ENCODE measurements around the gene KCNMB1. TPM values are rescaled to one million over a fixed set of nuclear protein-coding genes. Genes with fewer than 3 reads are reported as not detected.

The KCNMB1 gene
- polyA plus RNA-seq, 1 donor from 2014 or later = not detected

DNA sequence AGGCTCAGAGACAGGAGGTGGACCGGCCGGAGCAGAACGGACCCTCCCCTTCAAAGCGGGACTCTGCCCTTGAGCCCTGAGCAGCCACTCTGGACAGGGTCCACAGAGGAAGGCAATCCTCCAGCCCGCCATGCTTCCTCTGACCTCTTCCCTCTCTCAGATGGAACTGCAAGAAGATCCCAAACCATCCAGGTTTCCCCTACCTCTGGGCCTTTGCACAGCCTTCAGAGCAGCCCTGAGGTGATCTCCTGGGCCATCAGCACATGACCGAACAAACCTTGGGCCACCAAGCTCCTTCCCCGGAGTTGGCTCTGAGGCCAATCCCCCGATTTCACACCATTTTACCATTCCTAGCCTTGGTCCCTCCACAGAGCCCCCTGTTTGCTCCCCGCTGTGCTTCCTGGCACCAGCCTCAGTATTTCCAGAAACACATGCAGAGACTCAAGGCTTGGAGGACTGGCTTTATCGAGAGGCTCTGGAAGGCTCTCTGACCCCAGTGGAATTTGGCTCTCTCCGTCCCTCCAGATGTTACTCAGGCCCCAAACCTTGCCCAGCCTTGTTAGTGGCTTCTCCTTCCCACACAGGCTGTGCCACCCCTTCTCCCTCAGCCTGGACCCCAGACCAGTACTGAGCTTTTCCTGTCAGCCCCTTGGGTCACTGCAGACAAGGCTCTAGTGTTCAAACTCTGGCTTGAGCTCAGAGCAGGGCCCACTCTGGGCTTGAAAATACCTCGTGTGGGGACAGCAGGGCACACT, 48.6 kb upstream of the KCNMB1 start:
- no peaks in the 10 kb centered on the region for H3K36me3 ChIP-seq (ENCODE audit: insufficient read depth, low read length)
- no peak for TF ChIP-seq TAF1 (IDR thresholded peaks at IDR 0.05; ENCODE audit: low read depth)
- TF ChIP-seq POLR2AphosphoS5 (IDR thresholded peaks at IDR 0.05) = no peak
- TF ChIP-seq MXI1 (conservative IDR thresholded peaks at IDR 0.05; ENCODE audit: poor library complexity, severe bottlenecking) = no peak
- no peak for TF ChIP-seq SMC3 (conservative IDR thresholded peaks at IDR 0.05; ENCODE audit: poor library complexity)
- no peak for TF ChIP-seq EZH2 (IDR thresholded peaks at IDR 0.05; ENCODE audit: borderline replicate concordance, insufficient read depth, low read length, poor library complexity, severe bottlenecking)
- TF ChIP-seq, protein P1, sequence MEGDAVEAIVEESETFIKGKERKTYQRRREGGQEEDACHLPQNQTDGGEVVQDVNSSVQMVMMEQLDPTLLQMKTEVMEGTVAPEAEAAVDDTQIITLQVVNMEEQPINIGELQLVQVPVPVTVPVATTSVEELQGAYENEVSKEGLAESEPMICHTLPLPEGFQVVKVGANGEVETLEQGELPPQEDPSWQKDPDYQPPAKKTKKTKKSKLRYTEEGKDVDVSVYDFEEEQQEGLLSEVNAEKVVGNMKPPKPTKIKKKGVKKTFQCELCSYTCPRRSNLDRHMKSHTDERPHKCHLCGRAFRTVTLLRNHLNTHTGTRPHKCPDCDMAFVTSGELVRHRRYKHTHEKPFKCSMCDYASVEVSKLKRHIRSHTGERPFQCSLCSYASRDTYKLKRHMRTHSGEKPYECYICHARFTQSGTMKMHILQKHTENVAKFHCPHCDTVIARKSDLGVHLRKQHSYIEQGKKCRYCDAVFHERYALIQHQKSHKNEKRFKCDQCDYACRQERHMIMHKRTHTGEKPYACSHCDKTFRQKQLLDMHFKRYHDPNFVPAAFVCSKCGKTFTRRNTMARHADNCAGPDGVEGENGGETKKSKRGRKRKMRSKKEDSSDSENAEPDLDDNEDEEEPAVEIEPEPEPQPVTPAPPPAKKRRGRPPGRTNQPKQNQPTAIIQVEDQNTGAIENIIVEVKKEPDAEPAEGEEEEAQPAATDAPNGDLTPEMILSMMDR (IDR thresholded peaks at IDR 0.05; ENCODE audit: poor library complexity, severe bottlenecking) = no peak
- no peak for TF ChIP-seq RAD21 (conservative IDR thresholded peaks at IDR 0.05)
- TF ChIP-seq, protein P2, sequence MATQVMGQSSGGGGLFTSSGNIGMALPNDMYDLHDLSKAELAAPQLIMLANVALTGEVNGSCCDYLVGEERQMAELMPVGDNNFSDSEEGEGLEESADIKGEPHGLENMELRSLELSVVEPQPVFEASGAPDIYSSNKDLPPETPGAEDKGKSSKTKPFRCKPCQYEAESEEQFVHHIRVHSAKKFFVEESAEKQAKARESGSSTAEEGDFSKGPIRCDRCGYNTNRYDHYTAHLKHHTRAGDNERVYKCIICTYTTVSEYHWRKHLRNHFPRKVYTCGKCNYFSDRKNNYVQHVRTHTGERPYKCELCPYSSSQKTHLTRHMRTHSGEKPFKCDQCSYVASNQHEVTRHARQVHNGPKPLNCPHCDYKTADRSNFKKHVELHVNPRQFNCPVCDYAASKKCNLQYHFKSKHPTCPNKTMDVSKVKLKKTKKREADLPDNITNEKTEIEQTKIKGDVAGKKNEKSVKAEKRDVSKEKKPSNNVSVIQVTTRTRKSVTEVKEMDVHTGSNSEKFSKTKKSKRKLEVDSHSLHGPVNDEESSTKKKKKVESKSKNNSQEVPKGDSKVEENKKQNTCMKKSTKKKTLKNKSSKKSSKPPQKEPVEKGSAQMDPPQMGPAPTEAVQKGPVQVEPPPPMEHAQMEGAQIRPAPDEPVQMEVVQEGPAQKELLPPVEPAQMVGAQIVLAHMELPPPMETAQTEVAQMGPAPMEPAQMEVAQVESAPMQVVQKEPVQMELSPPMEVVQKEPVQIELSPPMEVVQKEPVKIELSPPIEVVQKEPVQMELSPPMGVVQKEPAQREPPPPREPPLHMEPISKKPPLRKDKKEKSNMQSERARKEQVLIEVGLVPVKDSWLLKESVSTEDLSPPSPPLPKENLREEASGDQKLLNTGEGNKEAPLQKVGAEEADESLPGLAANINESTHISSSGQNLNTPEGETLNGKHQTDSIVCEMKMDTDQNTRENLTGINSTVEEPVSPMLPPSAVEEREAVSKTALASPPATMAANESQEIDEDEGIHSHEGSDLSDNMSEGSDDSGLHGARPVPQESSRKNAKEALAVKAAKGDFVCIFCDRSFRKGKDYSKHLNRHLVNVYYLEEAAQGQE (IDR thresholded peaks at IDR 0.05; ENCODE audit: borderline replicate concordance) = no peak
- no peak for TF ChIP-seq EP300 (conservative IDR thresholded peaks at IDR 0.05; ENCODE audit: poor library complexity, severe bottlenecking)
- no peak overlapping the region for H3K4me3 ChIP-seq (ENCODE audit: low read length)

DNA sequence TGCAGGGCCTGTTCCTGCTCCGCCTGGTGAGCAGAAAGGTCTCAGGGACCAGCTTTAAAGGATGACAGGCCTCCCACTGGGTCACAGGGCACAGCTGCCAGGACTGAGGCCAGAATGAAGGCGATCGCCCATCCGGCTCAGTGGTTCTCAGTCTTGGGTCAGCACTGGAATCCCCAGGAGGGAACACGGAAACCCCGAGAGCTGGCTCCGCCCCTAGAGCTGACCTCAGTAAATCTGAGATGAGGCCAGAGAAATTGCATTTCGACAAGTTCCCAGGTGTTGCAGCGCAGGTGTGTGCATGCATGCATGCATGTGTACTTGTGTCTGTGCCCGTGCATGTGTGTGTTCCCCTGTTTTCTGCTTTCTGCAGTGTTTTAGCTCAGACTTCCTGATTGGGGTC, 47.2 kb upstream of the KCNMB1 start:
- Histone ChIP-seq H3K4me3 (ENCODE audit: low read length) (no peak overlapping the region), H3K4me2 (ENCODE audit: low read length) (no peak overlapping the region), H3K36me3 (ENCODE audit: insufficient read depth, low read length) (no peaks in the 10 kb centered on the region), H3F3A (ENCODE audit: insufficient read depth, low read length, poor library complexity, severe bottlenecking) (no peaks in the 10 kb centered on the region), H3K9me3 (ENCODE audit: low read length) (no peaks in the 10 kb centered on the region), H3K9me2 (ENCODE audit: insufficient read depth, low read length) (no peaks in the 10 kb centered on the region), H2AFZ (ENCODE audit: low read depth, low read length) (no peak overlapping the region), H3K79me2 (replicated peaks; ENCODE audit: insufficient read depth, low read length) (no peaks in the 10 kb centered on the region), H3K27me3 (ENCODE audit: insufficient read depth, low read depth, low read length) (no peaks in the 10 kb centered on the region), H3K9ac (ENCODE audit: low read length) (no peak overlapping the region), H3K27ac (ENCODE audit: low read length) (no peak overlapping the region), H4K20me1 (ENCODE audit: insufficient read depth) (no peaks in the 10 kb centered on the region)
- TF ChIP-seq MXI1 (conservative IDR thresholded peaks at IDR 0.05; ENCODE audit: poor library complexity, severe bottlenecking) = no peak
- TF ChIP-seq EZH2 (IDR thresholded peaks at IDR 0.05; ENCODE audit: borderline replicate concordance, insufficient read depth, low read length, poor library complexity, severe bottlenecking) = no peak
- TF ChIP-seq TAF1 (IDR thresholded peaks at IDR 0.05; ENCODE audit: low read depth) = no peak
- TF ChIP-seq, protein P1 (IDR thresholded peaks at IDR 0.05; ENCODE audit: poor library complexity, severe bottlenecking) = no peak
- no peak for TF ChIP-seq RAD21 (conservative IDR thresholded peaks at IDR 0.05)
- no peak for TF ChIP-seq POLR2AphosphoS5 (IDR thresholded peaks at IDR 0.05)
- TF ChIP-seq, protein P2 (IDR thresholded peaks at IDR 0.05; ENCODE audit: borderline replicate concordance) = no peak
- TF ChIP-seq SMC3 (conservative IDR thresholded peaks at IDR 0.05; ENCODE audit: poor library complexity) = no peak
- no peak for TF ChIP-seq EP300 (conservative IDR thresholded peaks at IDR 0.05; ENCODE audit: poor library complexity, severe bottlenecking)

More for the DNA sequence above, 48.6 kb upstream of the KCNMB1 start:
- Histone ChIP-seq H2AFZ (ENCODE audit: low read depth, low read length) (no peak overlapping the region), H3K79me2 (replicated peaks; ENCODE audit: insufficient read depth, low read length) (no peaks in the 10 kb centered on the region), H3K9me2 (ENCODE audit: insufficient read depth, low read length) (no peaks in the 10 kb centered on the region), H3K9ac (ENCODE audit: low read length) (no peak overlapping the region), H3K4me2 (ENCODE audit: low read length) (no peak overlapping the region), H3F3A (ENCODE audit: insufficient read depth, low read length, poor library complexity, severe bottlenecking) (no peaks in the 10 kb centered on the region), H4K20me1 (ENCODE audit: insufficient read depth) (no peaks in the 10 kb centered on the region), H3K9me3 (ENCODE audit: low read length) (no peaks in the 10 kb centered on the region), H3K27me3 (ENCODE audit: insufficient read depth, low read depth, low read length) (no peaks in the 10 kb centered on the region), H3K27ac (ENCODE audit: low read length) (no peak overlapping the region)
